Chondrocyte (in vitro differentiated cells): ENCODE data around the gene SPTB. TPM values are rescaled to one million over a fixed set of nuclear protein-coding genes. Genes with fewer than 3 reads are reported as not detected.

Source experiments
- DNase-seq: peaks from one replicate; pipeline ENCODE4 v3.0.0; 2021; ENCODE audit warnings: mixed read lengths, low spot score
- H3K27ac Mint-ChIP-seq: one replicate; pipeline ENCODE4 v1.8.0; 2021; ENCODE audit warnings: mild to moderate bottlenecking, moderate library complexity, mixed read lengths; ENCODE audit not compliant: unreplicated experiment
- H3K27me3 Mint-ChIP-seq: 2 replicates; pipeline ENCODE4 v1.8.0; 2021; ENCODE audit warnings: low read depth, mixed read lengths
- H3K36me3 Mint-ChIP-seq: 2 replicates; pipeline ENCODE4 v1.8.0; 2021; ENCODE audit warnings: low read depth, mixed read lengths
- H3K4me1 Mint-ChIP-seq: 2 replicates; pipeline ENCODE4 v1.8.0; 2021; ENCODE audit warnings: low read depth, mild to moderate bottlenecking, mixed read lengths
- H3K4me3 Mint-ChIP-seq: one replicate; pipeline ENCODE4 v1.8.0; 2021; ENCODE audit warnings: mild to moderate bottlenecking, moderate library complexity, mixed read lengths; ENCODE audit not compliant: unreplicated experiment
- H3K9me3 Mint-ChIP-seq: 2 replicates; pipeline ENCODE4 v1.8.0; 2021; ENCODE audit warnings: low read depth, mixed read lengths
- total RNA-seq: library from RNA; stranded (reverse); gene quantifications from 3 replicates; pipeline ENCODE4 v1.2.1, GENCODE V29; 2021
- TF ChIP-seq, protein P1 (sequence below): fragments of 200-600 bp; sonication (generic); IDR thresholded peaks from 2 replicates; pipeline ENCODE4 v1.5.0; 2021; ENCODE audit warnings: antibody characterized with exemption, mild to moderate bottlenecking, moderate library complexity

Gene SPTB
- total RNA-seq, 1 donor from 2014 or later = 7.2 TPM

- no peaks in the 10 kb centered on the region for H3K9me3 Mint-ChIP-seq
- peaks cover 71% of the 10 kb centered on the region for H3K4me1 Mint-ChIP-seq
- DNase-seq = no peak
- TF ChIP-seq, protein P1, sequence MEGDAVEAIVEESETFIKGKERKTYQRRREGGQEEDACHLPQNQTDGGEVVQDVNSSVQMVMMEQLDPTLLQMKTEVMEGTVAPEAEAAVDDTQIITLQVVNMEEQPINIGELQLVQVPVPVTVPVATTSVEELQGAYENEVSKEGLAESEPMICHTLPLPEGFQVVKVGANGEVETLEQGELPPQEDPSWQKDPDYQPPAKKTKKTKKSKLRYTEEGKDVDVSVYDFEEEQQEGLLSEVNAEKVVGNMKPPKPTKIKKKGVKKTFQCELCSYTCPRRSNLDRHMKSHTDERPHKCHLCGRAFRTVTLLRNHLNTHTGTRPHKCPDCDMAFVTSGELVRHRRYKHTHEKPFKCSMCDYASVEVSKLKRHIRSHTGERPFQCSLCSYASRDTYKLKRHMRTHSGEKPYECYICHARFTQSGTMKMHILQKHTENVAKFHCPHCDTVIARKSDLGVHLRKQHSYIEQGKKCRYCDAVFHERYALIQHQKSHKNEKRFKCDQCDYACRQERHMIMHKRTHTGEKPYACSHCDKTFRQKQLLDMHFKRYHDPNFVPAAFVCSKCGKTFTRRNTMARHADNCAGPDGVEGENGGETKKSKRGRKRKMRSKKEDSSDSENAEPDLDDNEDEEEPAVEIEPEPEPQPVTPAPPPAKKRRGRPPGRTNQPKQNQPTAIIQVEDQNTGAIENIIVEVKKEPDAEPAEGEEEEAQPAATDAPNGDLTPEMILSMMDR = no peak
- H3K36me3 Mint-ChIP-seq = peaks cover 3% of the 10 kb centered on the region
- peak overlapping the region; percentile 84 for H3K27ac Mint-ChIP-seq
- H3K27me3 Mint-ChIP-seq = no peaks in the 10 kb centered on the region
- H3K4me3 Mint-ChIP-seq = peak overlapping the region; percentile 78
These were observed 173.6 kb downstream of the SPTB start for GRCh38 chr14:64706119-64706592.

DNA sequence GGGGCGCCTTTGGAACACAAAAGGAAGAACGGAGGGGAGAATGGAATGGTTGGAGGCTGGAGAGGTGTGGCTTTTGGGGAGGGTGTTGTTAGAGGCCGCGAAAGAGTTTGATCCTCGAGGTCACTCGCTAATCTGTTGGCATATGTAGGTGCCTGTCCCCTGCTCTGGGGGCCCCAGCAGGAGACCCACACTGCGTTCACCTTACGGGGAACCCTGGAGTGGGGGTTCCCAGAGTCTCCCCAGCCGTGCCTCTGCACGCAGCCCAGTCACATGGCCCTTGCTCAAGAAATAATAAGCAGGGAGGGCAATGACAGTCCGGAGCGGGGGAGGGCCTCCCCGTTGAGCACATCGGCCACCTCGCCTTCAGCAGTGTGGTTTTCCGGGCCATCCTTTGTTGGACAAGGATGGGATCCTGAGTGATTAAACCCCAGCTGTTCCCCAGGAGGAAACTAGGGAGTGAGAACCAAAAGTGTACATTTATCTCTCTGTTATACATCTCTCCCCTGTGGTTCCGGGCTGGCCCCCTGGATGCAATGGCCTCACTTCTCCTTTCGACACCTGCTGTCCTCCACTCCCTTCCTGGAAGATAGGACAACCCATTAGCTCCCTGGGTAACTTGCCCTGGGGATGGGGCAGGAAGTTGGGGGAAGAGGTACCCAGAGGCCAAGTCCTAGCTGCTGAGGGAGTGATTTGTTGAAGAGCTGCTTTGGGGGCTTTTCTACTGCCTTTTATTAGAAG, 174.2 kb downstream of the SPTB start:
- H3K4me3 Mint-ChIP-seq = peak overlapping the region; percentile 78
- peaks cover 3% of the 10 kb centered on the region for H3K36me3 Mint-ChIP-seq
- DNase-seq = no peak
- no peaks in the 10 kb centered on the region for H3K9me3 Mint-ChIP-seq
- peak overlapping the region; percentile 84 for H3K27ac Mint-ChIP-seq
- no peaks in the 10 kb centered on the region for H3K27me3 Mint-ChIP-seq
- peaks cover 66% of the 10 kb centered on the region for H3K4me1 Mint-ChIP-seq
- TF ChIP-seq, protein P1 = no peak

GRCh38 chr14:64704743-64705380, 174.8 kb downstream of the SPTB start:
- peaks cover 3% of the 10 kb centered on the region for H3K36me3 Mint-ChIP-seq
- no peaks in the 10 kb centered on the region for H3K9me3 Mint-ChIP-seq
- TF ChIP-seq, protein P1 = no peak
- peaks cover 59% of the 10 kb centered on the region for H3K4me1 Mint-ChIP-seq
- DNase-seq = no peak
- peak overlapping the region; percentile 84 for H3K27ac Mint-ChIP-seq
- H3K4me3 Mint-ChIP-seq = peak overlapping the region; percentile 78
- H3K27me3 Mint-ChIP-seq = no peaks in the 10 kb centered on the region

DNA sequence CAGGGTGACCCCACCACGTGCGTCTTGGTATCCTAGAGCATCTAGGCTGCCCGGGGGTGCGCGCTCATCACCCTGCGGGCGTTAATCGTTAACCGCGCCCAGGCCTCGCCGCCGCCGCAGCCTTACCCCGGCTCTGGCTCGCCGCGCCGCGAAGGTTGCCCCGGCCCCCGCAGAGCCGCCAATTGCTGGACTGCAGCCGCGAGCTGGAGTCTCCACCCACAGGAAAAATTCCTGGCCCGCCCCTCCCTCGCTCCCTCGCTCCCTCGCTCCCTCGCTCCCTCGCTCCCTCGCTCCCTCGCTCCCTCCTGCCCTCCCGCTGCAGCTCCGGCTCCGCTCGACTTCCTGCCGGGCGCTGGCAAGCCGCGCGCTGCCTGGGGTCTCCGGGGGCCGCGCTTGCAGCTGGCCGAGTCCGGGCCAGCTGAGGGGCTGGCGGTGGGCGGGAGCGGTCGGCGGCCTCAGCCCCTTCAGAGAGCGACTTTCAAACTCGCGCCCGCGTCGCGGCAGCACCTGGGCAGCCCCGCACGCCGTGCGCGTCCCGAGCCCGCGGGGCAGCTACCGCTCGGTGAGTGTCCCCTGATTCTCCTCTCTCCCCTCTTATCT, 175.5 kb downstream of the SPTB start, which contains the start of gene PLEKHG3:
Gene PLEKHG3, plus strand, starts transcription at position 282 of the 600 bp plus-strand sequence. CDS start 23,208 bp downstream, outside the sequence.
- no peaks in the 10 kb centered on the region for H3K27me3 Mint-ChIP-seq
- H3K36me3 Mint-ChIP-seq = peaks cover 3% of the 10 kb centered on the region
- peak within 1 kb of the TSS; percentile 78 for H3K4me3 Mint-ChIP-seq
- no peaks in the 10 kb centered on the region for H3K9me3 Mint-ChIP-seq
- H3K4me1 Mint-ChIP-seq = peaks cover 53% of the 10 kb centered on the region
- TF ChIP-seq, protein P1 = peak; percentile 5
- peak within 1 kb of the TSS; percentile 94 for H3K27ac Mint-ChIP-seq
- DNase-seq = peak; percentile 92
